ENCODE measurements around the gene LSM14A.

The LSM14A gene

GRCh38 chr19:34256835-34257558 is 84.7 kb downstream of the LSM14A start:
- no peak for DNase-seq (ENCODE audit: low spot score)

- no peak for DNase-seq (ENCODE audit: low spot score)
Measured at GRCh38 chr19:34257559-34257924, 85.2 kb downstream of the LSM14A start.

GRCh38 chr19:34259367-34260095 is 87.2 kb downstream of the LSM14A start:
- DNase-seq (ENCODE audit: low spot score), result no peak

GRCh38 chr19:34260771-34261173 is 88.5 kb downstream of the LSM14A start:
- DNase-seq (ENCODE audit: low spot score), result no peak

- DNase-seq (ENCODE audit: low spot score), result no peak
Measured at GRCh38 chr19:34261334-34262109, 89.2 kb downstream of the LSM14A start.

- DNase-seq (ENCODE audit: low spot score), result no peak
Measured at GRCh38 chr19:34263745-34264237, 91.5 kb downstream of the LSM14A start.

GRCh38 chr19:34265221-34265650 is 92.9 kb downstream of the LSM14A start:
- DNase-seq (ENCODE audit: low spot score), result no peak

- DNase-seq (ENCODE audit: low spot score), result no peak
Measured at GRCh38 chr19:34269081-34269480, 96.8 kb downstream of the LSM14A start.

- no peak for DNase-seq (ENCODE audit: low spot score)
Measured at GRCh38 chr19:34269489-34269888, 97.2 kb downstream of the LSM14A start.

GRCh38 chr19:34269968-34270621 is 97.8 kb downstream of the LSM14A start:
- no peak for DNase-seq (ENCODE audit: low spot score)

GRCh38 chr19:34273121-34273520 is 100.8 kb downstream of the LSM14A start:
- DNase-seq (ENCODE audit: low spot score), result no peak

- no peak for DNase-seq (ENCODE audit: low spot score)
Measured at GRCh38 chr19:34274284-34274826, 102.1 kb downstream of the LSM14A start.

GRCh38 chr19:34274827-34275625 is 102.7 kb downstream of the LSM14A start:
- no peak for DNase-seq (ENCODE audit: low spot score)

GRCh38 chr19:34275705-34276104 is 103.4 kb downstream of the LSM14A start:
- no peak for DNase-seq (ENCODE audit: low spot score)

- no peak for DNase-seq (ENCODE audit: low spot score)
Measured at GRCh38 chr19:34276614-34277013, 104.3 kb downstream of the LSM14A start.

- no peak for DNase-seq (ENCODE audit: low spot score)
Measured at GRCh38 chr19:34277244-34277643, 104.9 kb downstream of the LSM14A start.

GRCh38 chr19:34278783-34279182 is 106.5 kb downstream of the LSM14A start:
- no peak for DNase-seq (ENCODE audit: low spot score)

All from hematopoietic multipotent progenitor cell treated with erythropoietin and hydrocortisone succinate and interleukin-3 and kit ligand, for 17 days (in vitro differentiated cells).